Spleen (tissue), 13 donors: ENCODE data around the gene B4GALT3. TPM values are rescaled to one million over a fixed set of nuclear protein-coding genes. Genes with fewer than 3 reads are reported as not detected.
A peak's percentile ranks its signal among the peaks of the same experiment; 100 is the strongest.

ENCODE experiments used
- DNase-seq: peaks from one replicate; pipeline ENCODE4 v3.0.0-alpha.2; 2020
- H3K27ac ChIP-seq, 8 donors: fragments of 200-600 bp; sonication (generic) in 7 of 8; 1 replicate in 4 of 8; 2 replicates in 4 of 8; pipeline versions ENCODE4 v1.5.0 to v1.8.0; 2016 to 2021; ENCODE audit warnings: inconsistent platforms in 4 of 8, mild to moderate bottlenecking in 4 of 8, moderate library complexity in 1 of 8
- H3K27me3 ChIP-seq, 7 donors: fragments of 200-600 bp; sonication (generic) in 6 of 7; replicated peaks in 1 of 7; 1 replicate in 4 of 7; 2 replicates in 3 of 7; pipeline versions ENCODE4 v1.5.0 to v1.8.0; 2016 to 2021; ENCODE audit warnings: inconsistent platforms in 3 of 7, mild to moderate bottlenecking in 1 of 7
- H3K36me3 ChIP-seq, 6 donors: fragments of 200-600 bp; sonication (generic) in 5 of 6; 1 replicate in 4 of 6; 2 replicates in 2 of 6; pipeline versions ENCODE4 v1.5.0 to v1.8.0; 2016 to 2021; ENCODE audit warnings: inconsistent platforms in 2 of 6
- H3K4me1 ChIP-seq, 6 donors: fragments of 200-600 bp; sonication (generic) in 5 of 6; 1 replicate in 3 of 6; 2 replicates in 3 of 6; pipeline versions ENCODE4 v1.5.0 to v1.8.0; 2016 to 2021; ENCODE audit warnings: inconsistent platforms in 3 of 6
- H3K4me3 ChIP-seq, 8 donors: fragments of 200-600 bp; sonication (generic) in 7 of 8; 1 replicate in 4 of 8; 2 replicates in 4 of 8; pipeline versions ENCODE4 v1.5.0 to v1.8.0; 2016 to 2021; ENCODE audit warnings: inconsistent platforms in 4 of 8, mild to moderate bottlenecking in 4 of 8, moderate library complexity in 2 of 8
- H3K9me3 ChIP-seq, 8 donors: fragments of 200-600 bp; sonication (generic) in 7 of 8; 1 replicate in 4 of 8; 2 replicates in 4 of 8; pipeline versions ENCODE4 v1.5.0 to v1.8.0; 2016 to 2021; ENCODE audit warnings: inconsistent platforms in 4 of 8
- POLR2A ChIP-seq, 3 donors: fragments of 450-650 bp; IDR thresholded peaks; one replicate each; pipeline ENCODE4 v1.5.1; 2017; ENCODE audit warnings: antibody characterized with exemption in 3 of 3, mild to moderate bottlenecking in 1 of 3
- POLR2AphosphoS5 ChIP-seq, 3 donors: sonication (generic); formaldehyde crosslinking; IDR thresholded peaks; one replicate each; pipeline ENCODE4 v1.5.1; 2017; ENCODE audit warnings: antibody characterized with exemption in 3 of 3
- WGBS, 5 donors: extraction: QIAGEN DNeasy Blood & Tissue Kit in 3 of 5; methylation state at CpG; one replicate each; pipeline versions ENCODE4 v1.1.5 to v1.1.7; 2013 to 2018; 5-methylcytosine and 5-hydroxymethylcytosine counted together
- intact Hi-C: fragments of 100-400 bp; cut with DNase I; formaldehyde crosslinking; loops from one replicate; pipeline ENCODE4 v1.15.0; 2023; ENCODE audit warnings: low total_unique reads
- long read RNA-seq, 2 donors: transcript quantifications; one replicate each; lab custom pipeline, GENCODE V29; 2026
- polyA plus RNA-seq, 3 donors: library from polyadenylated mRNA; stranded (reverse); fragments of 200-250 nt; gene quantifications; one replicate each; pipeline ENCODE4 v1.2.1, GENCODE V29; 2013
- total RNA-seq, 7 donors: library from RNA; depleted of rRNA in 3 of 7; stranded (reverse); fragments of >200 nt in 3 of 7; fragmentation: NEBNext Ultra II Directional in 4 of 7; extraction: Animal tissue kit (Norgen Biotek cat#: 25700) in 4 of 7; gene quantifications; one replicate each; pipeline versions ENCODE4 v1.1.0 to v1.2.1, GENCODE V29; 2016 to 2021
- TF ChIP-seq, protein P1 (sequence below), 11 experiments: fragments of 200-600 bp in 7 of 11; fragments of 450-650 bp in 4 of 11; sonication (generic) in 4 of 11; IDR thresholded peaks in 8 of 11; conservative IDR thresholded peaks in 3 of 11; 1 replicate in 7 of 11; 2 replicates in 4 of 11; pipeline versions ENCODE4 v1.4.0 to v1.8.0; 2016 to 2021; ENCODE audit warnings: antibody characterized with exemption in 11 of 11, inconsistent platforms in 4 of 11, mild to moderate bottlenecking in 1 of 11
- donor health status: healthy with polysubstance abuse.
- donor health status: DM: no; HTN: no; CAD: no; lungs with moderate emphysema.
- donor health status: DM: no; HTN: no; CAD: no.
- donor health status: Bipolar disorder and iron deficiency.
- donor health status: healthy.
- donor health status: DM: no; HTN: no; CAD: no.
- donor health status: DM: yes; HTN: yes; CAD: no.

Gene B4GALT3
- total RNA-seq: 10 to 100 TPM; 29.2 to 52.8 (median 35.6) TPM
- polyA plus RNA-seq: 10 to 100 TPM; 21.0 to 41.3 (median 31.8) TPM
- long read RNA-seq, donor 1, transcript B4GALT3-209 (2 exons, 308 nt): major isoform, 8 of 53 reads
- long read RNA-seq, donor 1, partial matches to known transcripts: 37 of 53 reads
- long read RNA-seq, donor 1, other reads (novel, unspliced or antisense): 0 of 53 reads
- long read RNA-seq, donor 2, partial matches to known transcripts: 0 of 6 reads
- long read RNA-seq, donor 2, other reads (novel, unspliced or antisense): 0 of 6 reads

GRCh38 chr1:161177112-161177935 lies at the start of gene B4GALT3:
Gene B4GALT3 (minus strand): TSS chr1:161177507. CDS start chr1:161176060, 1,447 bp downstream.
- Histone ChIP-seq H3K27me3 (no peaks in the 10 kb centered on the region), H3K9me3 (no peaks in the 10 kb centered on the region), H3K36me3 (peaks cover 0 to 39% (median 33%) of the 10 kb centered on the region in 6 donors), H3K27ac (peak within 1 kb of the TSS; percentile 79 to 95 (median 92)), H3K4me3 (peak within 1 kb of the TSS; percentile 71 to 95 (median 76)), H3K4me1 (peaks cover 25 to 90% (median 64%) of the 10 kb centered on the region in 6 donors)
- TF ChIP-seq, protein P1, sequence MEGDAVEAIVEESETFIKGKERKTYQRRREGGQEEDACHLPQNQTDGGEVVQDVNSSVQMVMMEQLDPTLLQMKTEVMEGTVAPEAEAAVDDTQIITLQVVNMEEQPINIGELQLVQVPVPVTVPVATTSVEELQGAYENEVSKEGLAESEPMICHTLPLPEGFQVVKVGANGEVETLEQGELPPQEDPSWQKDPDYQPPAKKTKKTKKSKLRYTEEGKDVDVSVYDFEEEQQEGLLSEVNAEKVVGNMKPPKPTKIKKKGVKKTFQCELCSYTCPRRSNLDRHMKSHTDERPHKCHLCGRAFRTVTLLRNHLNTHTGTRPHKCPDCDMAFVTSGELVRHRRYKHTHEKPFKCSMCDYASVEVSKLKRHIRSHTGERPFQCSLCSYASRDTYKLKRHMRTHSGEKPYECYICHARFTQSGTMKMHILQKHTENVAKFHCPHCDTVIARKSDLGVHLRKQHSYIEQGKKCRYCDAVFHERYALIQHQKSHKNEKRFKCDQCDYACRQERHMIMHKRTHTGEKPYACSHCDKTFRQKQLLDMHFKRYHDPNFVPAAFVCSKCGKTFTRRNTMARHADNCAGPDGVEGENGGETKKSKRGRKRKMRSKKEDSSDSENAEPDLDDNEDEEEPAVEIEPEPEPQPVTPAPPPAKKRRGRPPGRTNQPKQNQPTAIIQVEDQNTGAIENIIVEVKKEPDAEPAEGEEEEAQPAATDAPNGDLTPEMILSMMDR (IDR thresholded peaks at IDR 0.05 in 8 of 11, conservative IDR thresholded peaks at IDR 0.05 in 3 of 11): peak in 2 of 11 experiments; percentile 8 to 16
- TF ChIP-seq POLR2A (IDR thresholded peaks at IDR 0.05) (peak; percentile 44 to 65 (median 56)), POLR2AphosphoS5 (IDR thresholded peaks at IDR 0.05) (peak; percentile 94 to 95 (median 95))
- intact Hi-C loops: no loop called here
- peak; percentile 98 for DNase-seq
- WGBS, 5 donors: 6 to 11% (median 6%) methylated on average over 26 to 50 of the region's 50 CpGs

GRCh38 chr1:161226759-161227158 lies 49.5 kb upstream of the B4GALT3 start:
- Histone ChIP-seq H3K27ac (peak overlapping the region in 3 of 8 donors; percentile 79 to 85 (median 81)), H3K4me1 (peaks cover 22 to 42% (median 30%) of the 10 kb centered on the region in 6 donors), H3K9me3 (no peaks in the 10 kb centered on the region), H3K36me3 (peaks cover 0 to 34% (median 18%) of the 10 kb centered on the region in 6 donors), H3K27me3 (peaks cover 0 to 11% (median 0%) of the 10 kb centered on the region in 7 donors), H3K4me3 (peak overlapping the region in 7 of 8 donors; percentile 42 to 93 (median 69))
- TF ChIP-seq POLR2AphosphoS5 (IDR thresholded peaks at IDR 0.05) (no peak), POLR2A (IDR thresholded peaks at IDR 0.05) (no peak)
- TF ChIP-seq, protein P1 (IDR thresholded peaks at IDR 0.05 in 8 of 11, conservative IDR thresholded peaks at IDR 0.05 in 3 of 11): no peak
- intact Hi-C loops: loop anchor here (5.0 kb wide), 2 partner anchors 71 to 146 kb away; no protein-coding TSS in a partner anchor
- DNase-seq: no peak
- 52 to 64% (median 59%) methylated on average over 3 of the region's 3 CpGs for WGBS, 5 donors

DNA sequence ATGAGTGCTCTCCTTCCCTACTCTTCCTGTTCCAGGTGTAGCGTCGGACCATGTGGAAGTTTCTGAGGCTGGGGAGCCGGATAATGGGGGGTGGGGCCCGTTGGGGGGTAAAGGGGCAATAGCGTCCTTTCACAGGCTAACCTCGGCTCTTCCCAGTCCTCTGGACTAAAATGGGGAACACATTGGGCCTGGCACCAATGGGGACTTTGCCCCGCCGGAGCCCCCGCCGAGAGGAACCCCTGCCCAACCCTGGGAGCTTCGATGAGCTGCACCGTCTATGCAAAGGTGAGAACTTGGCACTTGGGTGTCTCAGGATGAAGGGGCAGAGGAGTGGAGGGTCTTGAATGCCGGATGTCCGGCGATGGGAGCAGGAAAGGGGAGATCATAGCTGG lies 49.0 kb upstream of the B4GALT3 start:
- peak; percentile 79 for DNase-seq
- WGBS, 5 donors: 4 to 8% (median 8%) methylated on average over 14 to 15 of the region's 15 CpGs
- Histone ChIP-seq H3K4me1 (peaks cover 22 to 42% (median 30%) of the 10 kb centered on the region in 6 donors), H3K9me3 (no peaks in the 10 kb centered on the region), H3K4me3 (peak overlapping the region; percentile 42 to 93 (median 68)), H3K36me3 (peaks cover 0 to 34% (median 18%) of the 10 kb centered on the region in 6 donors), H3K27me3 (peaks cover 0 to 15% (median 0%) of the 10 kb centered on the region in 7 donors), H3K27ac (peak overlapping the region in 5 of 8 donors; percentile 69 to 85 (median 79))
- intact Hi-C loops: loop anchor here (5.0 kb wide), 2 partner anchors 71 to 146 kb away; no protein-coding TSS in a partner anchor
- TF ChIP-seq, protein P1 (IDR thresholded peaks at IDR 0.05 in 8 of 11, conservative IDR thresholded peaks at IDR 0.05 in 3 of 11): peak in 1 of 11 experiments; percentile 3
- TF ChIP-seq POLR2AphosphoS5 (IDR thresholded peaks at IDR 0.05) (no peak), POLR2A (IDR thresholded peaks at IDR 0.05) (no peak)
